WTC11 (cell line): ENCODE measurements around the gene CA5A. TPM values are rescaled to one million over a fixed set of nuclear protein-coding genes. Genes with fewer than 3 reads are reported as not detected.

Source experiments
- ATAC-seq: fragments of 200-7000 bp; cut with Tn5 transposase; 2 replicates; pipeline ENCODE4 v1.10.0; 2021; ENCODE audit warnings: mild to moderate bottlenecking, moderate library complexity
- CTCF ChIA-PET: fragments of 300-600 bp; sonication (Branson Sonifier 250); formaldehyde crosslinking; loops from one replicate; lab custom pipeline; 2021; ENCODE audit warnings: antibody characterized with exemption; lab: Charles Lee
- POLR2A ChIA-PET: fragments of 350-600 bp; sonication (Branson Sonifier 250); formaldehyde crosslinking; loops from one replicate; lab custom pipeline; 2021; ENCODE audit warnings: antibody characterized with exemption; lab: Charles Lee
- DNase-seq: peaks from one replicate; pipeline ENCODE4 v3.0.0; 2021; ENCODE audit warnings: low spot score
- H3K27ac Mint-ChIP-seq: 2 replicates; pipeline ENCODE4 v1.8.0; 2021; ENCODE audit warnings: mixed read lengths
- H3K27me3 Mint-ChIP-seq: 2 replicates; pipeline ENCODE4 v1.8.0; 2021; ENCODE audit warnings: low read depth, mild to moderate bottlenecking, moderate library complexity, mixed read lengths
- H3K36me3 Mint-ChIP-seq: 2 replicates; pipeline ENCODE4 v1.8.0; 2021; ENCODE audit warnings: mixed read lengths
- H3K4me1 Mint-ChIP-seq: 2 replicates; pipeline ENCODE4 v1.8.0; 2022; ENCODE audit warnings: mixed read lengths
- H3K4me3 Mint-ChIP-seq: 2 replicates; pipeline ENCODE4 v1.8.0; 2021; ENCODE audit warnings: mild to moderate bottlenecking, moderate library complexity, mixed read lengths
- H3K9me3 Mint-ChIP-seq: 2 replicates; pipeline ENCODE4 v1.8.0; 2021; ENCODE audit warnings: mixed read lengths
- ATF1 ChIP-seq: sonication (generic); formaldehyde crosslinking; IDR thresholded peaks from 2 replicates; pipeline ENCODE4 v1.8.1; 2023; ENCODE audit warnings: mild to moderate bottlenecking, moderate library complexity, missing genetic modification reagents
- CREB1 ChIP-seq: sonication (generic); formaldehyde crosslinking; IDR thresholded peaks from 2 replicates; pipeline ENCODE4 v1.8.0; 2023; ENCODE audit warnings: mild to moderate bottlenecking, missing genetic modification reagents
- EMX1 ChIP-seq: fragments of 250-450 bp; sonication (Bioruptor Pico); IDR thresholded peaks from 2 replicates; pipeline ENCODE4 v1.8.0; 2021; ENCODE audit warnings: mild to moderate bottlenecking
- ERG ChIP-seq: fragments of 250-450 bp; sonication (Bioruptor Pico); IDR thresholded peaks from 2 replicates; pipeline ENCODE4 v1.8.0; 2021; ENCODE audit warnings: mild to moderate bottlenecking
- IRF1 ChIP-seq: sonication (generic); formaldehyde crosslinking; IDR thresholded peaks from 2 replicates; pipeline ENCODE4 v1.8.0; 2023; ENCODE audit warnings: missing genetic modification reagents
- IRF2 ChIP-seq: sonication (generic); formaldehyde crosslinking; IDR thresholded peaks from 2 replicates; pipeline ENCODE4 v1.8.0; 2022; ENCODE audit warnings: low read depth, missing genetic modification reagents, borderline replicate concordance
- MLX ChIP-seq: sonication (generic); formaldehyde crosslinking; IDR thresholded peaks from 2 replicates; pipeline ENCODE4 v1.8.1; 2023; ENCODE audit warnings: mild to moderate bottlenecking, missing genetic modification reagents, moderate library complexity
- MYBL2 ChIP-seq: sonication (generic); formaldehyde crosslinking; IDR thresholded peaks from 2 replicates; pipeline ENCODE4 v1.8.1; 2023; ENCODE audit warnings: mild to moderate bottlenecking, moderate library complexity, missing genetic modification reagents
- NFATC4 ChIP-seq: fragments of 250-450 bp; sonication (Bioruptor Pico); IDR thresholded peaks from 2 replicates; pipeline ENCODE4 v1.9.0; 2021; ENCODE audit warnings: mild to moderate bottlenecking
- NFYB ChIP-seq: sonication (generic); formaldehyde crosslinking; conservative IDR thresholded peaks from 2 replicates; pipeline ENCODE4 v1.8.0; 2022; ENCODE audit warnings: low read depth, missing genetic modification reagents
- SMAD3 ChIP-seq: sonication (generic); formaldehyde crosslinking; IDR thresholded peaks from 2 replicates; pipeline ENCODE4 v1.8.0; 2022; ENCODE audit warnings: missing genetic modification reagents, mild to moderate bottlenecking, borderline replicate concordance
- STAT6 ChIP-seq: sonication (generic); formaldehyde crosslinking; conservative IDR thresholded peaks from 2 replicates; pipeline ENCODE4 v1.8.1; 2023; ENCODE audit warnings: mild to moderate bottlenecking, low read depth, missing genetic modification reagents, moderate library complexity
- TP53 ChIP-seq: sonication (generic); formaldehyde crosslinking; IDR thresholded peaks from 2 replicates; pipeline ENCODE4 v1.8.1; 2023; ENCODE audit warnings: mild to moderate bottlenecking, missing genetic modification reagents
- USF2 ChIP-seq: sonication (generic); formaldehyde crosslinking; IDR thresholded peaks from 2 replicates; pipeline ENCODE4 v1.8.1; 2023; ENCODE audit warnings: mild to moderate bottlenecking, missing genetic modification reagents, moderate library complexity
- ZBTB43 ChIP-seq: sonication (generic); formaldehyde crosslinking; IDR thresholded peaks from 2 replicates; pipeline ENCODE4 v1.8.1; 2023; ENCODE audit warnings: mild to moderate bottlenecking, missing genetic modification reagents
- ZNF263 ChIP-seq: sonication (generic); formaldehyde crosslinking; IDR thresholded peaks from 2 replicates; pipeline ENCODE4 v1.8.1; 2022; ENCODE audit warnings: low read depth, mild to moderate bottlenecking, moderate library complexity, missing genetic modification reagents
- total RNA-seq: library from RNA; stranded (reverse); gene quantifications from 3 replicates; pipeline ENCODE4 v1.2.3, GENCODE V29; 2021

Gene CA5A
- total RNA-seq, 1 experiment from 2014 or later: not detected

- no peak for TF ChIP-seq STAT6 (CRISPR knock-in tag)
These were observed 24.0 kb upstream of the CA5A start (continued) for GRCh38 chr16:87960296-87960695.

- TF ChIP-seq MYBL2 (CRISPR knock-in tag) (no peak), IRF1 (CRISPR knock-in tag) (no peak), NFYB (CRISPR knock-in tag) (no peak), USF2 (no peak), SMAD3 (CRISPR knock-in tag) (no peak), ATF1 (no peak), TP53 (CRISPR knock-in tag) (no peak), CREB1 (CRISPR knock-in tag) (no peak), ZNF263 (CRISPR knock-in tag) (no peak), ERG (CRISPR knock-in tag) (no peak), NFATC4 (no peak), MLX (CRISPR knock-in tag) (no peak), EMX1 (no peak)
- Mint-ChIP-seq H3K4me1 (peaks cover 29% of the 10 kb centered on the region), H3K36me3 (peaks cover 9% of the 10 kb centered on the region), H3K4me3 (no peak overlapping the region), H3K27ac (peak overlapping the region; percentile 60), H3K27me3 (no peaks in the 10 kb centered on the region), H3K9me3 (no peaks in the 10 kb centered on the region)
- ATAC-seq (no peak; the same call in 1 of the 2 replicates), DNase-seq (no peak)
- ChIA-PET CTCF (no interaction called here), POLR2A (no interaction called here)
These were observed 23.2 kb upstream of the CA5A start for GRCh38 chr16:87959391-87959990.

- DNase-seq: no peak
- Mint-ChIP-seq H3K4me3 (no peak overlapping the region), H3K36me3 (peaks cover 15% of the 10 kb centered on the region), H3K9me3 (no peaks in the 10 kb centered on the region), H3K4me1 (peaks cover 29% of the 10 kb centered on the region), H3K27me3 (no peaks in the 10 kb centered on the region), H3K27ac (peak overlapping the region; percentile 43; the same call in 1 of the 2 replicates)
- TF ChIP-seq ZBTB43 (CRISPR knock-in tag): no peak
- no peak for TF ChIP-seq IRF2
- no peak for ATAC-seq
- ChIA-PET POLR2A (no interaction called here), CTCF (no interaction called here)
These were observed 22.3 kb upstream of the CA5A start for GRCh38 chr16:87958632-87959031.
